ENCODE measurements around the gene PRSS50.

PRSS50 gene

DNA sequence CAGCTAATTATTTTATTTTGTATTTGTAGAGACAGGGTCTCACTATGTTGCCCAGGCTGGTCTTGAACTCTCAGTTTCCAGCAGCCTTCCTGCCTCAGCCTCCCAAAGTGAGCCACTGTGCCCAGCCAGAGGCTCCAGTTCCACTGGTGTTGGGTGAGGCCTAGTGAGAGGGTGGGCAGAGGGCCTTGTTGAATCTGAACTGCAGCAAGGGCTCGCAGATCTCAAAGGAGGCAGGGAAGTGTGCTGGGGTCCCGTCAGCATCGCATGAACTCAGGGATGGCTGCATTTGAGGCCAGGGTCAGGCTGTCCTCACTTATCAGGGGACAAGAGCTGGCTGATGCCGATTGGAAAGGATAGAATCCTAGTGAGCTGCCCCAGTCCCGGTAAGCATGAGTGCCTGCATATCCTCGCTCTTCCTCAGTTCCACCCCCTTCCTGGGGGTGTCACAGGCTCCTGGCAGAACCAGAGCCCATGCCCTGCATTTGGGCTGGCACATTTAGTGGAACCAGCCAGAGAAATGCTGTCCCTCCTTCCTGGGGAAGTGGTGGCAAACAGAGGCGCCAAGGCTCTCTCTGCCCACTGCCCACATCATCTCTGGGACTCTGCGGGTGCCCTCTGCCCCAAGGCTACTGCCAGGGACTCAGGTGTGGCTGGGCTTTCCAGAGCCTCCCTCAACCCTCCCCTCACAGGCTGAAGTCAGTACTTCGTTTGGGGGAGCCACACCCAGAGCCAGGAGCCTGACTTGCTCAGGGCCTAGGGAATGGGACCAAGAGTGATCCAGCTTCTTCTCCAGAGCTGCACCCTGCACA lies 48.3 kb downstream of the PRSS50 start:
- DNase-seq = no peak

DNA sequence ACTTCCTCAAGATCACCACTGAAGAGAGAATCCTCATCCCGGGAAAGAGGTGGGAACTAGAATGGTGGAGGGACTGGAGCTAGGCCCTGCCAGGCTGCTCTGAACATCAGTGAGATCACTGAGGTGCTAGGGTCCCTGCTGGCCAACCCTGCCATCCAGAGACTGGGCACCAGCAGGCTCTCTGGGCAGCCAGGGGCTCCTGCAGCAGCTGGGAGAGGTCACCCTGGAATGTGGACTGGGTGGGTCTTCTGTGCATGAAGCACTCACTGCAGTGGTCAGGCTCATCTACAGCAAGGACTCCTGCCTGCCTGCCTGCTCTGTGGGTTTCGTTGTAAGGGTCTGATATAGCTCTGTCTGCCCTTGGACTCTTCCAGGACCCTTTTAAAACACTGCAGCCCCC lies 49.1 kb downstream of the PRSS50 start:
- DNase-seq = no peak

- no peak for DNase-seq
Measured at GRCh38 chr3:46668116-46668515, 49.6 kb downstream of the PRSS50 start.

DNA sequence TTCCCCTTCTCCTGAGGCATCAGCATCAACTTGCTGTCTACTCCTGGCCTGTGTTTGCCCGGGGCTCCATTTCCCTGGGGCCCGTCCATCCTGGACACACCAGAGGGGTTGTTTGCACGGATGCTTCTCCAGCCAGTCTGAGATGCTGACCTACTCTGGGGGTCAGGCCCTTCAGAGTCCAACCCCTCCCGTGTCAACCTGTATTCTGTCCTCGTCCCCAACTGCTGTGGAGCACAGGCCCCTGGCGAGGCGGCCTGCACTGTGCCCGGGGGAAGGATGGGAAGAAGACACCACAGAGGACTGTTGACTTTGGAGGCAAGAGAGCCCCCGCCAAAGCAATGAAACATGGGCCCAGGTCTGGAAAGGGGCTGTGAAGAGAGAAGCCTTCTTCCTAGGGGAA lies 50.0 kb downstream of the PRSS50 start:
- DNase-seq = no peak

DNA sequence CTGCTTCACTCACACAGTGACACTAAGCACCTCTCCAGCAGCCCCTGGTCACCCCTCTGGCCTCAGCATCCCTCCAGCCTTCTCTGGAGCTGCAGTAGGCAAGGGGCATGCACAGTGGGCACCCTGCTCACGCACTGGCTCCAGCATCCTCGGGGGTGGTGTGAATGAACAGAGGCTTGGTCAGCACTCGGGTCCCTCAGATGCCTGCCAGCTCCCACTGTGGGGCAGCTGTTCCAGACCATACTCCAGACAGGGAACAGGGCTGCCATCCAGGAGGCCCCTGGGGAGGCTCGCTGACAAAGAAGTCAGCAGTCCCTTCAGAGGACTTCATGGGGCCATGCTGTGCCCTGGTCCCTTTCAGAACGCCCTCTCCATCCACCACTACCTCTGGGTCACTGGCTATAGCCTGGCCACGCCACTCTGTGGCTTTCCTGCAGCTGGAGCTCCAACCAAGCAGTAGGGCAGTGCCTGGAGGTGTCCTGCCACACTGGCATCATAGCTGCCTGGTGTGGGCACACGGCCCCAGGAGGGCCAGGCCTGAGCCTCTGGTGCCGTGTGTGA lies 50.5 kb downstream of the PRSS50 start:
- DNase-seq = no peak

DNA sequence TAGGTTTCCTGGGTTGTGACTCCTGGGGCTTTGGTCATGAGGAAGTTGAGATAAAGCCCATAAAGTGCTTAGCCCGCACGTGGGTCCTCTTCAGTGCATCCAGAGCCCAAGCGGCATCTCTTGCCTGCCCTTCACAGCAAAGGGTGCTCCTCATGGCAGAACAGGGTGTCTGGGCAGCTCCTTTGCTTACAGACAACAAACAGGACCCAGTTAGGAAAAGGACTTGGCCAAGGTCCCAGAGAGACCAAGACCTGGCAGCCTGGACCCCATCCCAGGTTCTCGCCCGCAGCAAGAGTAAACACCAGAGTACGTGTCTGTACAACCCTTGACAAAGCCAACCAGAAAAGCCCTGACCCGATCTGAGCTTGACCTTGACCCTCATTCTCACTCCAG lies 51.2 kb downstream of the PRSS50 start:
- DNase-seq = no peak

- no peak for DNase-seq
Measured at GRCh38 chr3:46665763-46666452, 51.8 kb downstream of the PRSS50 start.

GRCh38 chr3:46664971-46665762 lies 52.5 kb downstream of the PRSS50 start:
- DNase-seq = no peak

DNA sequence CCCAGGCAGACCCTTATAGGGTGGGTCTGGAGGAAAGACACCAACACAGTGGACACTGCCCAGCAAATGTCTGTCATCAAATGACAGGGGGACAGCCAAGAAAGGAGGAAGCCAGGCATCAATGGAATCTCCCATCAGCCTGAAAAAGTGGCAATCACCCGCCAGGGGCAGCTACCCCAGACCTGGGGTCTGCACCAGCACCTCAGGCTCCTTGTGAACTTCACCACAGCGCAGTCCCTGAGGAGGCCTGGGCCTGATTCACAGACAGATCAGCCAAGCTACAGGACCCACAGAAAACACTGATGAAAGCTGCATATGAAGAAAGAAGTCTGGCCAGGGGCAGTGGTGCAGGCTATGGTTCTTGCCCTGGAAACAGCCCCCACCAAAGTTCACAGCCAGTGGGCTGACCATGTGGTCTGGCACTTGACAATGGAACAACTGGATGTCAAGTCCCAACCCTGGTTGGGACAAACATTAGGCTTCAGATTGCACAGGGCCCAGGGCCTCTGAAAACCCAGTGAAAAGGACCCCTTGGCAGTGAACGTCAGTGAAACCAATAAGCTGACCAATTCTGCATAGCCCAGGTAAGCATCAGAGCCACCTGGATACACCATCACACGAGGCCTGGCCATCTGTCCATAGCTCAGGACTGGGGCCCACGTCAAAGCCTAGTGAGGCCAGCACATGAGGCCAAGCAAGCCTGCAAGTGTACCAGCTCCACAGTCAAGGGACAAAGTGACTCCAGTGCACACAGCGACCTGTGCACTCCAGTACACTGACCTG lies 53.3 kb downstream of the PRSS50 start:
- no peak for DNase-seq

- no peak for DNase-seq
Measured at GRCh38 chr3:46663591-46664135, 54.0 kb downstream of the PRSS50 start.

DNA sequence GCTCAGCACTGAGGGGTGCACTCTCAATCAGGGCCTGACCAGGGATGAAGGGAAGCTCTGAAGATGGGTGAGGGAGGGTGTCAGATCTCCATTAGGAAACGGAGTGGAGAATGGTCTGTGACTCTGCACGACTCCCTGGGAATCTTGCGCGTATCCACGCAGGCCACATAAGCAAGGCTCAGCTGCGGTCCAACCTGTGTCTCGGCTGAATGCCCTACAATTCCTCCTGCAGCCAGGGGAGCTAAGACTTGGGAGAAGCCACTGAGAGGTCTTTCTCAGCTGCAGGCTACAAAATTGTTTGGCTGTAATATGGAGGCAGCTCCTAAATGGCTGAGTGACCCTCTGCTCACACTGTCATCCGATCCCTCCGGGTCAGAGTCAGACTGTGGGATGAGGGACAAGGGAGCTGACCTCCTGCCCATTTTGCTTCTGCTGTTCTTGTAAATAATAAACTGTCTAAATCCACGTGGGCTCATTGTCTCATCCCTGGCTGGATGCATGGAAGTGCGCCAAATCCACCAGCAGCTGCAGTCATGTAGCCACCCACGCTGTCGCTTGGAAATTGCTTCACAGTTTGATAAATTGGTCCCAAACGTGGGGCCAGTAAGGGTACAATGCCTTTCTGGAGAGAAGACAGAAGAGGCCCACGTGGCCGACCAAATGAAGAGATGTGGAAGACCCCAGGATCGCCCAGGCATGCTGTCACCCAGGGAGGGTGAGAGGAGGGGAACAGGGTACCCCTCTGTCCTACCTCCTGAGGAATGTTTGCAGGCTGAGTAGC lies 54.7 kb downstream of the PRSS50 start:
- DNase-seq = no peak

Measured in NCI-H1436 (cell line).